Measurements from ENCODE around the gene MKRN2. TPM values are rescaled to one million over a fixed set of nuclear protein-coding genes. Genes with fewer than 3 reads are reported as not detected.

MKRN2 gene
- total and polyA plus RNA-seq, 2 of the 13 experiments (the other 11 are each of a cell fraction or from before 2014, with no cell fraction given): 25.5 to 34.3 TPM

GRCh38 chr3:12557473-12558100 is 700 bp downstream of the MKRN2 start:
- peak; percentile 56 for ATAC-seq
- intact Hi-C loops (cut with micrococcal nuclease; ENCODE audit: unreplicated experiment): loop anchor here (5.0 kb wide), 1 partner anchor 105 kb away; the partner anchor contains the start of gene RAF1
- Histone ChIP-seq H3K27me3 (ENCODE audit: control insufficient read depth in 1 of 2, insufficient read depth in 2 of 2, low read length in 2 of 2) (no peaks in the 10 kb centered on the region; a peak in 1 of 5 replicates), H4K20me1 (ENCODE audit: insufficient read depth, low read length) (peaks cover 43% of the 10 kb centered on the region), H3K36me3 (replicated peaks in 1 of 2; ENCODE audit: control insufficient read depth in 1 of 2, insufficient read depth in 2 of 2, low read length in 2 of 2) (no peaks in the 10 kb centered on the region), H2AFZ (ENCODE audit: low read length) (no peak overlapping the region), H3K4me1 (ENCODE audit: insufficient read depth, low read length) (peaks cover 49% of the 10 kb centered on the region), H3K9me3 (ENCODE audit: low read length) (no peaks in the 10 kb centered on the region), H3K27ac (ENCODE audit: extremely low read length, insufficient read depth, low read length) (peak overlapping the region; percentile 94), H3K79me2 (ENCODE audit: insufficient read depth, low read length) (peaks cover 57% of the 10 kb centered on the region), H3K4me3 (replicated peaks in 1 of 3; ENCODE audit: insufficient read depth in 1 of 3, low read depth in 2 of 3, low read length in 3 of 3) (peak overlapping the region; percentile 88 to 97 (median 91)), H3K4me2 (ENCODE audit: low read depth, low read length) (peak overlapping the region; percentile 88), H3K9ac (ENCODE audit: insufficient read depth, low read depth, low read length) (peak overlapping the region; percentile 94)
- peak; percentile 49 for DNase-seq (ENCODE audit: low spot score)
- in situ Hi-C loops (cut with HindIII; ENCODE audit: extremely low pct_ligation_motif_present, low pct_unique_long_range_greater_than_20kb): no loop called here
- ChIA-PET CTCF (ENCODE audit: low intra/inter-chr PET ratio, low total read pairs) (no interaction called here), POLR2A (interaction anchor here (0.6 kb wide), 1 partner anchor 115 kb away, joined by 3 read pairs; no protein-coding TSS in a partner anchor)
- 1% methylated on average over 18 of the region's 18 CpGs for WGBS (ENCODE audit: low lambda C conversion rate)
- FAIRE-seq: peak; percentile 60
- TSS peak; percentile 57 for BruUV-seq (replicated peaks)
- peak; percentile 93 for TF ChIP-seq TEF (CRISPR knock-in tag; IDR thresholded peaks at IDR 0.05)
- TF ChIP-seq GABPA (IDR thresholded peaks at IDR 0.05; ENCODE audit: low read depth, low read length): no peak
- 0 out of 2 replicates have a peak, but pooled peaks have one; percentile 17 for TF ChIP-seq GABPA (CRISPR knock-in tag; IDR thresholded peaks at IDR 0.05; ENCODE audit: low read depth)
- TF ChIP-seq AGO2 (optimal IDR thresholded peaks at IDR 0.05; ENCODE audit: low read depth, low read length): peak; percentile 1
- TF ChIP-seq ZGPAT (CRISPR knock-in tag; IDR thresholded peaks at IDR 0.05): peak; percentile 8; the same call in 1 of the 2 replicates
- TF ChIP-seq MAFF (IDR thresholded peaks at IDR 0.05; ENCODE audit: low read depth, low read length): no peak
- peak; percentile 80 for TF ChIP-seq CEBPG (CRISPR knock-in tag; IDR thresholded peaks at IDR 0.05)
- no peak for TF ChIP-seq ZNF30 (CRISPR knock-in tag; IDR thresholded peaks at IDR 0.05)
- TF ChIP-seq ELK4 (CRISPR knock-in tag; IDR thresholded peaks at IDR 0.05; ENCODE audit: borderline replicate concordance): no peak
- no peak for TF ChIP-seq ZNF770 (CRISPR knock-in tag; IDR thresholded peaks at IDR 0.05)
- peak; percentile 12; the same call in 1 of the 2 replicates for TF ChIP-seq DMAP1 (CRISPR knock-in tag; IDR thresholded peaks at IDR 0.05)
- TF ChIP-seq CBFB (CRISPR knock-in tag; IDR thresholded peaks at IDR 0.05): no peak
- no peak for TF ChIP-seq CREB1 (IDR thresholded peaks at IDR 0.05)
- peak; percentile 26; the same call in 1 of the 2 replicates for TF ChIP-seq CREB1 (CRISPR knock-in tag; IDR thresholded peaks at IDR 0.05)
- TF ChIP-seq PHF5A (CRISPR knock-in tag; IDR thresholded peaks at IDR 0.05; ENCODE audit: low read depth, unreplicated experiment): peak; percentile 15
- TF ChIP-seq PAXIP1 (CRISPR knock-in tag; conservative IDR thresholded peaks at IDR 0.05): 0 out of 2 replicates have a peak, but pooled peaks have one; percentile 1
